GM21529 (cell line): ENCODE data around the gene RTP4.
"Not testable (repeated sequence)": the region's sequence is repeated elsewhere in the genome, so short reads cannot be mapped to it uniquely, and the experiment has no call there.

ENCODE experiments used
- ATAC-seq: cut with Tn5 transposase; IDR thresholded peaks from one replicate; pipeline ENCODE4 v1.9.1; 2021; ENCODE audit not compliant: unreplicated experiment

Gene RTP4

DNA sequence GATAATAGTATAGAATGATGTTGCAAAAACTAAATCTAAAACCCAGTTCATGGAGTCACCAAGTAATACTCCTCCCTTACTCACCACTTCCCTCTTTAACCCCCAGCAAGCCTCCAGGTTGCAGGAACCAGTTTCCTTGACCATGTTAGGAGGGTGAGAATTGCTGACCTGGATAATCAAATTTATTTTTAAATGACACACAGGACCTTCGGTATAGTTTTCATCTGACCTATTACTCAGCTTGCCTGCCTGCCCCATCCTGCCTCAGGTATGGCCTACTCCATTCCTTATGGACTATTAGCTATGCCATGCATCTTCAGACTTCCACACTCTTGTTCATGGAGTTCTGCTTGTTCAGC lies 883 bp downstream of the RTP4 start:
- peak; percentile 34 for ATAC-seq

GRCh38 chr3:187370051-187370450 lies 1.9 kb downstream of the RTP4 start:
- ATAC-seq, result no peak

- no peak for ATAC-seq
These were observed 7.4 kb downstream of the RTP4 start for GRCh38 chr3:187375581-187375980.

DNA sequence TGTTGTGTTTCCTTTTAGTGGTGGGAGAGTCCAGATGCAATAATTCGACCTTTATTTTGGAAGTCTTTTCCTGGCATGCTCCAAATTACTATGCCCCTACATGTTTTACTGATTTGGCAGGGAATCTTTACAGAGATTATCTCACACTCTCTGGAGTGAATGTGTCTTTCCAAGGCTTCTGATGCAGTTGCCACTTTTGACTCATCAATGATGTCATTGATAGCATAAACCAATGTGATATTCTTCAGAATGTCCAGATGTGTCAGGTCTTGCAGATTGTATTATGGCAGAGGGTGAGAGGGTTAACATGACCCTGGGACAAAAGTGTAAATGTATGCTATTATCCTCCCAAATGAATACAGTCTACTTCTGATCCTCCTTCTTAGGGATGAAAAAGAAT lies 9.7 kb downstream of the RTP4 start:
- no peak for ATAC-seq

DNA sequence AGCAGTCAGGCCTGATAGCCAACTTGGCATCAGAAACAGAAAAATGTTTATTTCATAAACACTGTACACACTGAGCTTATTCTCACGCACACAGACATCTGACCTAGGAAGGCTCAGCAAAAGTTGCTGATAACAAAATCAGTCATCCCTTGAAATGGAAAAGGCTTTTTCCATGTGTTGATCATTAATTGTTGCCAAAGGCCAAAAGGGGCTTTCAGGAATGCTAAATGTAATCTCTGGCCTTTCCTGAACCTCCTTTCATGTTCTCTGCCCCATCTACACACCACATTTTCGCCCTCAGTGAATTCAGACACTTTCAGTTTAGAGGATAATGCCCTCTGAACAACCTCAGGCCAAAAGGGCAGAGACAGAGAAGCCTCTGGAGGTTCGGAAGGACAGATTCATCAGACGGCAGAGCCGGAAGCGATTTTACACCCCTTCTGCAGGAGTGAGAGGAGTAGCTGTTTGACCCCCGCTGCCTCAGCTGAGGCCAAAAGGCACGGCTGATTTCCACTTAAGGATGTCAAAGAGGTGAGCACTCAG lies 14.5 kb downstream of the RTP4 start:
- ATAC-seq, result no peak

- ATAC-seq, result no peak
These were observed 15.1 kb downstream of the RTP4 start for GRCh38 chr3:187383246-187383645.

- ATAC-seq, result no peak
These were observed 17.1 kb downstream of the RTP4 start for GRCh38 chr3:187385296-187385695.

DNA sequence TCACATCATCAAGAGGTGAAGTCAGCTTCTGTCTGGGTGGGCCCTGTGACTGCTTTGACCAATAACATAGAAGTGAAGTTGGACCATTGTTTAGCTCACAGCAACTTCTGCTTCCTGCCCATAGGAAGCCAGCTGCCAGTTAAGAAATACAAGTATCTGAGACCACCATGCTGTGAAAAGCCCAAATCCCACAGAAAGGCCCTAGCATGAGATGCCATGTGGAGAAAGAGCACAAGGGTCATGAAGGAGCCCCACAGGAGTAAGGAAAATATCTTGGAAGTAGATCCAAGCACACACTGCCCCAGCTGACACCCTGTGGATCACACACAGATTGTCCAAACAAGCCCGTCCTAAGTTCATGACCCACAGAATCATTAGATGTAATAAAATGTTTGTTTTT lies 28.5 kb downstream of the RTP4 start:
- no peak for ATAC-seq

DNA sequence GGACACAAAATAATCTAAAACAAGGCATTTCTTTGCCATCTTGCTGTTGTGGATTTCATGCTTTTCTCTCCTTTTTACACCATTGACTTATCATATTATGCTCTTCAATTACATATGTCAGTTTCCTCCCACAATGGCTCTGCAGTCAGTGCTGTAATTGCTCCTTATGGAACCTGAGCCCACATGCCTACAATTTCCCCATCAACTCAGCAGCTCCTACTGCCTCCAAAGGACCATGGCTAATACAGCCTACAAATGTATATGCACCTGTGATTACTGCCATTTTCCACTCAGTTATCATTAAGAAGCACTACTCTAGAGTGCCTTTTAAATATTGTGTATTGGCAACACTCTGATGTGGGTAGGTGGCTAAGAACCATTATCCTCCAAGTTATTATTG lies 30.8 kb downstream of the RTP4 start:
- ATAC-seq, result no peak

DNA sequence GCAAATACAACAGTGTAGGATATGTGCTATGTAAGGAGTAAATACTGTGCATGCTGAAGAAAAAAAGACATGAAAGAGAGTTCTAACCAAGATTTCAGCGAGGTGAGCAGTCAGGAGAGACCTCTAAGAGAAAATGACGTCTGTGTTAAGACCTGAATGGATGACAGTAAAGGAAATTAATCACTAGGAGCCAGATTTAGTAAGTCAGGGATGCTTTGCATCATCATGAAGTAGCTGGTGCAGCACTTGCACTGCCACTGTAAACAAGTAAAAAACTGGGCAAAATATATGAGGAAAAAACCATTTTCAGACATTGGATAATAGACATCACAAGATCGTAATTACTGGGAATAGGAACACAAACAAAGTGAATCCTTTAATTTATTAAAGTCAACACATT lies 32.6 kb downstream of the RTP4 start:
- ATAC-seq, result no peak

- ATAC-seq, result no peak
These were observed 33.7 kb downstream of the RTP4 start for GRCh38 chr3:187401856-187402255.

GRCh38 chr3:187403768-187404288 lies 35.6 kb downstream of the RTP4 start:
- no peak for ATAC-seq

GRCh38 chr3:187406927-187407326 lies 38.7 kb downstream of the RTP4 start:
- ATAC-seq, result no peak

GRCh38 chr3:187411991-187412781 lies 44.0 kb downstream of the RTP4 start:
- not testable (repeated sequence) for ATAC-seq
